IMR-90 (cell line): ENCODE results near the gene ASIC2. TPM values are rescaled to one million over a fixed set of nuclear protein-coding genes. Genes with fewer than 3 reads are reported as not detected.
A peak's percentile ranks its signal among the peaks of the same experiment; 100 is the strongest.

Source experiments
- ATAC-seq: fragments of 200-7000 bp; cut with Tn5 transposase; 2 replicates; pipeline ENCODE4 v1.9.1; 2020; ENCODE audit warnings: low read depth, mild to moderate bottlenecking, moderate library complexity
- BruUV-seq: library from RNA; stranded (reverse); fragments of 400-500 nt; replicated peaks from 2 replicates; lab custom pipeline; 2021; lab: Mats Ljungman, UMichigan
- CTCF ChIA-PET: fragments of 300-600 bp; formaldehyde crosslinking; extraction: SDS; loops from one replicate; lab custom pipeline; 2021; ENCODE audit warnings: antibody characterized with exemption; lab: Yijun Ruan, JAX
- POLR2A ChIA-PET: fragments of 300-600 bp; sonication (Branson Sonifier 250); formaldehyde crosslinking; loops from one replicate; lab custom pipeline; 2022; ENCODE audit warnings: antibody characterized with exemption; ENCODE audit not compliant: unreplicated experiment; lab: Charles Lee
- DNase-seq: peaks from one replicate; pipeline ENCODE4 v3.0.0; 2013
- H2AFZ ChIP-seq: replicated peaks from 2 replicates; pipeline ENCODE3; 2013; ENCODE audit warnings: low read length, mild to moderate bottlenecking; ENCODE audit not compliant: poor library complexity
- H2AK5ac ChIP-seq: 2 replicates; pipeline ENCODE4 v1.6.1; 2013; ENCODE audit warnings: low read depth, low read length, inconsistent platforms
- H2AK9ac ChIP-seq: replicated peaks from 2 replicates; pipeline ENCODE3; 2013; ENCODE audit warnings: mild to moderate bottlenecking, low read depth, low read length, moderate library complexity; ENCODE audit not compliant: poor library complexity
- H2BK120ac ChIP-seq: 2 replicates; pipeline ENCODE4 v1.6.1; 2013; ENCODE audit warnings: low read depth, low read length, inconsistent platforms
- H2BK15ac ChIP-seq: 3 replicates; pipeline ENCODE4 v1.6.1; 2013; ENCODE audit warnings: low read depth, low read length, inconsistent platforms
- H2BK20ac ChIP-seq: 2 replicates; pipeline ENCODE4 v1.6.1; 2013; ENCODE audit warnings: low read depth, mild to moderate bottlenecking, inconsistent platforms, low read length, moderate library complexity
- H2BK5ac ChIP-seq: 2 replicates; pipeline ENCODE4 v1.6.1; 2013; ENCODE audit warnings: mild to moderate bottlenecking, low read depth, low read length, inconsistent platforms; ENCODE audit not compliant: poor library complexity, severe bottlenecking
- H3K14ac ChIP-seq: replicated peaks from 2 replicates; pipeline ENCODE4 v1.6.1; 2013; ENCODE audit warnings: low read depth, low read length, inconsistent platforms
- H3K18ac ChIP-seq: 2 replicates; pipeline ENCODE4 v1.6.1; 2013; ENCODE audit warnings: low read depth, low read length, control low read depth
- H3K23ac ChIP-seq: 2 replicates; pipeline ENCODE4 v1.6.1; 2013; ENCODE audit warnings: low read depth, low read length, inconsistent platforms
- H3K27ac ChIP-seq: 2 replicates; pipeline ENCODE4 v1.5.1; 2013; ENCODE audit warnings: mild to moderate bottlenecking, control low read depth, low read length; ENCODE audit not compliant: insufficient read depth
- H3K27me3 ChIP-seq: 2 replicates; pipeline ENCODE4 v1.6.1; 2013; ENCODE audit warnings: low read length; ENCODE audit not compliant: control insufficient read depth, insufficient read depth
- H3K36me3 ChIP-seq: 2 replicates; pipeline ENCODE4 v1.6.1; 2013; ENCODE audit warnings: low read length, mixed read lengths; ENCODE audit not compliant: control insufficient read depth, insufficient read depth
- H3K4ac ChIP-seq: 2 replicates; pipeline ENCODE4 v1.6.1; 2013; ENCODE audit warnings: low read depth, low read length, inconsistent platforms
- H3K4me1 ChIP-seq: 2 replicates; pipeline ENCODE4 v1.6.1; 2013; ENCODE audit warnings: low read length, mixed read lengths; ENCODE audit not compliant: control insufficient read depth, insufficient read depth
- H3K4me2 ChIP-seq: 2 replicates; pipeline ENCODE4 v1.6.1; 2013; ENCODE audit warnings: low read depth, mild to moderate bottlenecking, control low read depth, low read length, moderate library complexity
- H3K4me3 ChIP-seq: 2 replicates; pipeline ENCODE4 v1.5.1; 2013; ENCODE audit warnings: low read depth, mild to moderate bottlenecking, control low read depth, low read length, moderate library complexity; ENCODE audit not compliant: insufficient read depth
- H3K56ac ChIP-seq: 2 replicates; pipeline ENCODE4 v1.6.1; 2013; ENCODE audit warnings: low read length, inconsistent platforms; ENCODE audit not compliant: insufficient read depth; ENCODE audit errors: extremely low read depth
- H3K79me1 ChIP-seq, 2 experiments: 2 replicates each; pipeline ENCODE4 v1.6.1; 2013; ENCODE audit warnings: low read length in 2 of 2, inconsistent platforms in 1 of 2, low read depth in 1 of 2
- H3K9ac ChIP-seq: 2 replicates; pipeline ENCODE4 v1.6.1; 2013; ENCODE audit warnings: low read depth, low read length, control low read depth
- H3K9me1 ChIP-seq: 2 replicates; pipeline ENCODE4 v1.6.1; 2013; ENCODE audit warnings: low read length, inconsistent platforms; ENCODE audit not compliant: insufficient read depth
- H3K9me3 ChIP-seq: 2 replicates; pipeline ENCODE4 v1.6.1; 2013; ENCODE audit warnings: low read length; ENCODE audit not compliant: control insufficient read depth, insufficient read depth
- H4K20me1 ChIP-seq: 2 replicates; pipeline ENCODE4 v1.6.1; 2013; ENCODE audit warnings: low read length, inconsistent platforms; ENCODE audit not compliant: insufficient read depth
- H4K5ac ChIP-seq: 2 replicates; pipeline ENCODE4 v1.6.1; 2013; ENCODE audit warnings: mild to moderate bottlenecking, low read depth, low read length, control low read depth
- H4K8ac ChIP-seq, 2 experiments: 2 replicates each; pipeline ENCODE4 v1.6.1; 2013; ENCODE audit warnings: low read depth in 2 of 2, low read length in 2 of 2, control low read depth in 1 of 2, inconsistent platforms in 1 of 2
- H4K91ac ChIP-seq: 2 replicates; pipeline ENCODE4 v1.6.1; 2013; ENCODE audit warnings: low read depth, low read length, inconsistent platforms; ENCODE audit not compliant: insufficient read depth
- BHLHE40 ChIP-seq: fragments of 150-350 bp; IDR thresholded peaks from 2 replicates; pipeline ENCODE4 v1.6.1; 2016; ENCODE audit warnings: mild to moderate bottlenecking, low read depth, low read length
- CEBPB ChIP-seq: IDR thresholded peaks from 2 replicates; pipeline ENCODE4 v1.6.1; 2012; ENCODE audit warnings: low read depth, low read length, improper control_type of control experiment
- CHD1 ChIP-seq: IDR thresholded peaks from 2 replicates; pipeline ENCODE4 v1.6.1; 2012; ENCODE audit warnings: low read depth, low read length, improper control_type of control experiment
- FOS ChIP-seq: fragments of 150-350 bp; IDR thresholded peaks from 2 replicates; pipeline ENCODE4 v1.6.1; 2016; ENCODE audit warnings: low read depth, low read length
- MAFK ChIP-seq: IDR thresholded peaks from 2 replicates; pipeline ENCODE4 v1.6.1; 2012; ENCODE audit warnings: low read depth, low read length, improper control_type of control experiment
- MAZ ChIP-seq: IDR thresholded peaks from 2 replicates; pipeline ENCODE4 v1.6.1; 2012; ENCODE audit warnings: low read depth, mild to moderate bottlenecking, low read length, improper control_type of control experiment, moderate library complexity, borderline replicate concordance
- MXI1 ChIP-seq: IDR thresholded peaks from 2 replicates; pipeline ENCODE4 v1.6.1; 2012; ENCODE audit warnings: low read depth, mild to moderate bottlenecking, low read length, moderate library complexity, borderline replicate concordance
- NFE2L2 ChIP-seq: fragments of 150-350 bp; IDR thresholded peaks from 2 replicates; pipeline ENCODE4 v1.6.1; 2016; ENCODE audit warnings: low read depth, mild to moderate bottlenecking, low read length
- POLR2A ChIP-seq: IDR thresholded peaks from 2 replicates; pipeline ENCODE4 v1.6.1; 2012; ENCODE audit warnings: mild to moderate bottlenecking, low read depth, low read length
- RAD21 ChIP-seq: IDR thresholded peaks from 2 replicates; pipeline ENCODE4 v1.6.1; 2012; ENCODE audit warnings: low read length, improper control_type of control experiment
- RCOR1 ChIP-seq: IDR thresholded peaks from 2 replicates; pipeline ENCODE4 v1.6.1; 2012; ENCODE audit warnings: mild to moderate bottlenecking, low read length, improper control_type of control experiment; ENCODE audit not compliant: insufficient replicate concordance
- SMC3 ChIP-seq: fragments of 150-350 bp; IDR thresholded peaks from 2 replicates; pipeline ENCODE4 v1.6.1; 2016; ENCODE audit warnings: low read depth, mild to moderate bottlenecking, antibody characterized with exemption, low read length, moderate library complexity
- WGBS, 2 experiments: methylation state at CpG; one replicate each; pipeline versions ENCODE4 v1.1.5 to v1.1.7; 2013; ENCODE audit warnings: missing lambda C conversion rate in 2 of 2; ENCODE audit not compliant: insufficient read length in 1 of 2; ENCODE audit errors: extremely low coverage in 2 of 2; 5-methylcytosine and 5-hydroxymethylcytosine counted together
- dilution Hi-C: fragments of 300-500 bp; cut with HindIII; formaldehyde crosslinking; loops from one replicate; pipeline ENCODE4 v1.14.3; 2018; ENCODE audit warnings: low sequenced_read_pairs; ENCODE audit not compliant: unreplicated experiment
- in situ Hi-C: fragments of 300-500 bp; cut with MboI; formaldehyde crosslinking; loops from 3 replicates; pipeline ENCODE4 v1.14.3; 2019; ENCODE audit warnings: low sequenced_read_pairs, inconsistent platforms, mixed read lengths
- intact Hi-C: fragments of 100-400 bp; cut with micrococcal nuclease; formaldehyde crosslinking; loops from 2 replicates; pipeline ENCODE4 v1.10.0; 2022
- polyA plus RNA-seq, 3 experiments: library from polyadenylated mRNA; depleted of rRNA; stranded (reverse); fragments of >200 nt; gene quantifications; 2 replicates each; pipeline ENCODE4 v1.2.3, GENCODE V29; 2012; ENCODE audit warnings: low replicate concordance in 1 of 3
- total RNA-seq: library from RNA; depleted of rRNA; stranded (reverse); fragments of >200 nt; gene quantifications from 2 replicates; pipeline ENCODE4 v1.2.3, GENCODE V29; 2012
- TF ChIP-seq, protein P1 (sequence below): fragments of 150-350 bp; IDR thresholded peaks from 2 replicates; pipeline ENCODE4 v1.6.1; 2017; ENCODE audit warnings: mild to moderate bottlenecking, antibody characterized with exemption, low read length, low read depth
- TF ChIP-seq, protein P2 (sequence below): conservative IDR thresholded peaks from 2 replicates; pipeline ENCODE4 v1.5.1; 2012; ENCODE audit warnings: mild to moderate bottlenecking, low read depth, low read length, improper control_type of control experiment

Gene ASIC2
- total and polyA plus RNA-seq, 2 of the 4 experiments (the other 2 are of a cell fraction): under 0.01 to 0.15 TPM

DNA sequence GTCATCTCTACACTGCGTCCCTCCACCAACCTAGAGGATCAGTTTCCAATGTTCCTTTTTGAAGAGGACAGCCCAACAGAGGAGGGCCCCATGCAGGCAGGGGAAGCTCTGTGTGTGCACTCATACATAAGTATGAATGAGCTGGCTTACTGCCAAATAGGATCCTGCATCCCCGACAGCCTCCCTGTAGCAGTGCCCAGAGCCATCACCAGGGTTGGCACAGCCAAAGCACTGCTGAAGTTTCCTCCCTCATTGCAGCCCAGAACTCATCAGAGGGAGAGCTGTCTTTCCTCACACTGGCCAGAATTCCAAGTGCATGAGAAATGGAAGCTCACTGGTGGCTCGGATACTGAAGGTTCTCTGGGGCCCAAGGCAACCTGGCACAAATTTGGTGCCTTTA lies 114.4 kb downstream of the ASIC2 start:
- WGBS, 2 experiments: 60% methylated on average over 1 of the region's 3 CpGs; no CpG with 5 or more reads in 1 of the 2 experiments
- intact Hi-C loops: loop anchor here (10.0 kb wide), 1 partner anchor 116 kb away; the partner anchor contains the start of gene ASIC2
- H2AFZ ChIP-seq: no peak overlapping the region
- no peak overlapping the region for H3K4me2 ChIP-seq
- H2AK9ac ChIP-seq: no peak overlapping the region
- H3K56ac ChIP-seq: no peak overlapping the region
- no peaks in the 10 kb centered on the region for H3K36me3 ChIP-seq
- ChIA-PET CTCF (no interaction called here), POLR2A (no interaction called here)
- dilution Hi-C loops: no loop called here
- no peak for DNase-seq
- H2BK120ac ChIP-seq: no peak overlapping the region
- no TSS peak for BruUV-seq
- no peak overlapping the region for H2BK20ac ChIP-seq
- no peak overlapping the region for H3K4ac ChIP-seq
- H4K5ac ChIP-seq: no peak overlapping the region
- H3K14ac ChIP-seq: no peak overlapping the region
- no peak overlapping the region for H3K4me3 ChIP-seq
- no peaks in the 10 kb centered on the region for H3K4me1 ChIP-seq
- in situ Hi-C loops: no loop called here
- H3K9me1 ChIP-seq: no peaks in the 10 kb centered on the region
- no peak overlapping the region for H3K23ac ChIP-seq
- TF ChIP-seq NFE2L2 (no peak), CEBPB (no peak), RCOR1 (no peak), BHLHE40 (no peak), CHD1 (no peak), SMC3 (no peak), MAZ (no peak), POLR2A (no peak), FOS (no peak), MAFK (no peak), MXI1 (no peak), RAD21 (no peak)
- TF ChIP-seq, protein P1, sequence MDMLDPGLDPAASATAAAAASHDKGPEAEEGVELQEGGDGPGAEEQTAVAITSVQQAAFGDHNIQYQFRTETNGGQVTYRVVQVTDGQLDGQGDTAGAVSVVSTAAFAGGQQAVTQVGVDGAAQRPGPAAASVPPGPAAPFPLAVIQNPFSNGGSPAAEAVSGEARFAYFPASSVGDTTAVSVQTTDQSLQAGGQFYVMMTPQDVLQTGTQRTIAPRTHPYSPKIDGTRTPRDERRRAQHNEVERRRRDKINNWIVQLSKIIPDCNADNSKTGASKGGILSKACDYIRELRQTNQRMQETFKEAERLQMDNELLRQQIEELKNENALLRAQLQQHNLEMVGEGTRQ: no peak
- TF ChIP-seq, protein P2, sequence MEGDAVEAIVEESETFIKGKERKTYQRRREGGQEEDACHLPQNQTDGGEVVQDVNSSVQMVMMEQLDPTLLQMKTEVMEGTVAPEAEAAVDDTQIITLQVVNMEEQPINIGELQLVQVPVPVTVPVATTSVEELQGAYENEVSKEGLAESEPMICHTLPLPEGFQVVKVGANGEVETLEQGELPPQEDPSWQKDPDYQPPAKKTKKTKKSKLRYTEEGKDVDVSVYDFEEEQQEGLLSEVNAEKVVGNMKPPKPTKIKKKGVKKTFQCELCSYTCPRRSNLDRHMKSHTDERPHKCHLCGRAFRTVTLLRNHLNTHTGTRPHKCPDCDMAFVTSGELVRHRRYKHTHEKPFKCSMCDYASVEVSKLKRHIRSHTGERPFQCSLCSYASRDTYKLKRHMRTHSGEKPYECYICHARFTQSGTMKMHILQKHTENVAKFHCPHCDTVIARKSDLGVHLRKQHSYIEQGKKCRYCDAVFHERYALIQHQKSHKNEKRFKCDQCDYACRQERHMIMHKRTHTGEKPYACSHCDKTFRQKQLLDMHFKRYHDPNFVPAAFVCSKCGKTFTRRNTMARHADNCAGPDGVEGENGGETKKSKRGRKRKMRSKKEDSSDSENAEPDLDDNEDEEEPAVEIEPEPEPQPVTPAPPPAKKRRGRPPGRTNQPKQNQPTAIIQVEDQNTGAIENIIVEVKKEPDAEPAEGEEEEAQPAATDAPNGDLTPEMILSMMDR: no peak
- H2BK5ac ChIP-seq: no peak overlapping the region
- H3K27ac ChIP-seq: no peak overlapping the region
- no peak overlapping the region for H2BK15ac ChIP-seq
- H2AK5ac ChIP-seq: no peak overlapping the region
- H3K9ac ChIP-seq: no peak overlapping the region
- ATAC-seq: peak; percentile 11
- H3K18ac ChIP-seq: no peak overlapping the region
- H3K79me1 ChIP-seq: no peaks in the 10 kb centered on the region
- H3K9me3 ChIP-seq: no peaks in the 10 kb centered on the region
- H4K20me1 ChIP-seq: no peaks in the 10 kb centered on the region
- peaks cover 10% of the 10 kb centered on the region for H3K27me3 ChIP-seq
- H4K8ac ChIP-seq: no peak overlapping the region
- H4K91ac ChIP-seq: no peak overlapping the region
